ENCODE data around the gene ZNF787.
"Not testable (repeated sequence)": the region's sequence is repeated elsewhere in the genome, so short reads cannot be mapped to it uniquely, and the experiment has no call there.

The ZNF787 gene

DNA sequence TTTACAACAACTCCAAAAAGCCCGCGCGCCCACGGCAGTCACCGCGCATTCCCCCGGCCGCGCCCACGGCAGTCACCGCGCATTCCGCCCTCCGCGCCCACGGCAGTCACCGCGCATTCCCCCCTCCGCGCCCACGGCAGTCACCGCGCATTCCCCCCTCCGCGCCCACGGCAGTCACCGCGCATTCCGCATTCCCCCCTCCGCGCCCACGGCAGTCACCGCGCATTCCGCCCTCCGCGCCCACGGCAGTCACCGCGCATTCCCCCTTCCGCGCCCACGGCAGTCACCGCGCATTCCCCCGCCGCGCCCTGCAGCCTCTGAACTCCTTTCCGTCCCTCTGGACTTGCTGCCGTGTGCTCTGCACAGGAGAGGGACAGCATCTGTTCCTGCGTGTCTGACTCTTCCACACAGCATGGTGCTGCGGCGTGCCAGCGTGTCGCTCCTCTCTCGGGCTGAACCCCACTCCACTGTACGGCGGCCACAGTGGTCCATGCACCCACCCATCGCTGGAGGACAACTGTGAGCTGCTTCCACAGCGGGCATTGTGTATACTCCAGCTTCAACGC, 15.2 kb downstream of the ZNF787 start:
- not testable (repeated sequence) for DNase-seq (ENCODE audit: low read depth, low spot score)

GRCh38 chr19:56105090-56105701, 15.9 kb downstream of the ZNF787 start:
- DNase-seq (ENCODE audit: low read depth, low spot score): peak; percentile 90

DNA sequence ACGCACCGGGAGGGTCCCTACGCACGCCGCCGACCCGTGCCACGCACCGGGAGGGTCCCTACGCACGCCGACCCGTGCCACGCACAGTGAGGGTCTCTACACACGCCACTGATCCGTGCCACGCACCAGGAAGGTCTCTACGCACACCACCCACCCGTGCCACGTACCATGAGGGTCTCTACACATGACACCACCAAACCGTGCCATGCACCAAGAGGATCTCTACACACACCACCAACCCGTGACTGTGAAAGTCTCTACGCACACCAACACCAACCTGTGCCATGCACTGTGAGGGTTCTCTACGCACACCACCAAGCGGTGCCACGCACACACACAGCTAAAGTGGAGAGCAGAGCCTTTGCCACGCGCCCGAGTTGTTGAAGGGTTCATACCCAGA, 16.7 kb downstream of the ZNF787 start:
- DNase-seq (ENCODE audit: low read depth, low spot score): no peak

GRCh38 chr19:56103027-56103614, 18.0 kb downstream of the ZNF787 start:
- DNase-seq (ENCODE audit: low read depth, low spot score): no peak

DNA sequence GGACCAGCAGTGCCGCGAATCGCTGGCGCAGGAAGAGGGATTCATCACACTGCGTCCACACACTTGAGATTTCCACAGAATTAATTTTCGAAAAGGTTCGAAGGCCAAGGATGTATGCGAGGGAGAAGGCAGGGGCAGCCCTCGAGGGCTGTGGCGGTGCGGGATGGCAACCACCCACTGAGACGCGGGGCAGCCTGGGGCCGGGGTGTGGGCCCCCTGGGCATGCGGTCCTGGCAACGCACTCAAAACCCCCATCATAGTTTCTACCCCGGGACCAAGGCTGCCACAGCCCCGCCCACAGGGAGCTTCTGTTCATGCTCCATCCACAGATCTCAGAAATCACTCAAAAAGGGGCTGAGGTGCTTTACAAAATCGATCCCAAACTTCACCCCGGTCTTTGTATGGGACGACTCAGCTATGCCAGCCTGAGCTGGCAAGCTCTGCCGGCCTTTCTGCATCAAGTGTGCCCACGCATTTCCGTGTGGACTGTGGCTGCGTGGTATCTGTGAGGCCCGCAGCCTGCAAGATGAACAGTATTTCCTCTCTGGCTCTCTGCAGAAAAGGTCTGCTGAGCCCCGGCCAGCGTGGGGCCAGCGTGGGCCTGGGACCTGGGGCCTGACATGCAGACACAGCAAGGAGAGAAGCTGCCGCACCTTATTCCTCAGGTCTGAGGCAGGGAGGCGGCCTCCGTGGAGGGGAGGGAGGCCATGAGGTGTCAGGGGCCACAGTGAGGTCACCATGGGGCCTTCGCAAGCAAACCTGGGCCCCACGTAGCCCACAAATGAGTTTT, 19.2 kb downstream of the ZNF787 start:
- no peak for DNase-seq (ENCODE audit: low read depth, low spot score)

DNA sequence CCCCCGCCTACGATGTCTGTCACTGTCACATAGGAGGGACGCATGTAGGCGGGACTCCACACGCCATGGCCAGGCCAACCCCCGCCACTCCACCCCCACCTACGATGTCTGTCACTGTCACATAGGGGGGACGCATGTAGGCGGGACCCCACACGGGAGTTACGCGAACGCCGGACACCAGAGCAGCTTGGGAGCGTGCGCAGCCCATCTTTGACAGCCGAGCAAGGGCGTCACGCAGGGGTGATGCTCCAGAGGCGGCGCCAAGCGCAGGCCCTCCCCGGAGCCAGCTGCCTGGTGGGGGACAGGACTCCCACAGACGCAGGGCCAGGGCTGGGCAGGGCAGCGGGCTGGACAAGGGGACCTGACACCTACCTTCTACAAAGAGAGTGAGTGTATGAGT, 20.0 kb downstream of the ZNF787 start:
- DNase-seq (ENCODE audit: low read depth, low spot score): no peak

- DNase-seq (ENCODE audit: low read depth, low spot score): no peak
Measured at GRCh38 chr19:56099638-56100539, 21.2 kb downstream of the ZNF787 start.

DNA sequence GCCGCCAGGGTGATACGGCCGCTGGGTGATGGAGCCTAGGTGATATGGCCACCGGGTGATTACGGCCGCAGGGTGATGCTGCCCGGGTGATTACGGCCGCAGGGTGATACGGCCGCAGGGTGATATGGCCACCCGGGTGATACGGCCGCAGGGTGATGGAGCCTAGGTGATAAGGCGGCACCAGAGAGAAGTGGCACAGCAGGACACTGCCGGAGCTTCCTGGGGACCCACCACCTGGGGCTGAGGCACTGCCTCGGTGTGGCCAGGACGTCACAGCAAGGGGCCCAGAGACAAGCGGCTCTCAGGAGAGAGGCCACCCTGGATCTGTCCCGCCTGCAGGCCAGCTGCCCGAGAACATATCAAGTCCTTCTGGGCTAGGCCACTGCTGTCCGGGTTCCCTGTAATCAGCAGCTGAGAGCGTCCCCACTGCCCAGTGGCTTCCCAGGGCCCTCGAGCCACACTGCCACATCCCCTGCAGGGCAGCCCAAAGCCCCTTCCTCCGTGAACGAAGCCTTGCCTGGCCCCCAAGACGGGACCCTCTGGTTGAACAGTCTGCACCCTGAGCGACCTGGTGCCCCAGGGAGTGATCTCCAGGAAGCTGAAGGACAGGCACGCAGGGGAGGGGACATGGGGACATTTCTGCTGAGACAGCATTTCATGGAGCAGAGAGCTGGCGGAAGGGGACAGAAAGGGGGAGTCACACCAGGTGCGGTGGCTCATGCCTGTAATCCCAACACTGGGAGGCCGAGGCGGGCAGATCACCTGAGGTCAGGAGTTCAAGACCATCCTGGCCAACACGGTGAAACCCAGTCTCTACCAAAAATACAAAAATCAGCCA, 22.1 kb downstream of the ZNF787 start:
- no peak for DNase-seq (ENCODE audit: low read depth, low spot score)

GRCh38 chr19:56098237-56098636, 22.9 kb downstream of the ZNF787 start:
- DNase-seq (ENCODE audit: low read depth, low spot score): not testable (repeated sequence)

DNA sequence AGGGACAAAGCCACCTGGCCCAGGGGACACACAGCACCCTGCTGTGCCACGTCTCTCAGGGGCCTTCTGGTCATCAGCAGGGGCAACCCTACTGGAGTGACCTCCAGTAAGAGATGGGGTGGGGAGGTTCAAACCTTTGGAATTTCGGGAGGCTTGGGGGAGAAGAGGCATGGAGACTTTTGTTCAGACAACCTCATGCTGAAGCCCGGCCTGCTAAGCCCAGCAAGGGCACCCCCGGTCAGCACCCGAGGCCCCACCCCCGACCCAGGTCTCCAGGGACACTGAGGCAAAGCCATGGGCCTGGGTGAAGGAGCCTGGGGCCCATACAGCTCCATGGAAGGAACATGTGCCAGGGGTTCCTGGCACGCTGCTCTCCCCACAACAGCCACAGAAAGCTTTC, 23.3 kb downstream of the ZNF787 start:
- DNase-seq (ENCODE audit: low read depth, low spot score): no peak

GRCh38 chr19:56097306-56097705, 23.8 kb downstream of the ZNF787 start:
- DNase-seq (ENCODE audit: low read depth, low spot score): no peak

GRCh38 chr19:56096665-56097064, 24.4 kb downstream of the ZNF787 start:
- no peak for DNase-seq (ENCODE audit: low read depth, low spot score)

- no peak for DNase-seq (ENCODE audit: low read depth, low spot score)
Measured at GRCh38 chr19:56094449-56094848, 26.6 kb downstream of the ZNF787 start.

DNA sequence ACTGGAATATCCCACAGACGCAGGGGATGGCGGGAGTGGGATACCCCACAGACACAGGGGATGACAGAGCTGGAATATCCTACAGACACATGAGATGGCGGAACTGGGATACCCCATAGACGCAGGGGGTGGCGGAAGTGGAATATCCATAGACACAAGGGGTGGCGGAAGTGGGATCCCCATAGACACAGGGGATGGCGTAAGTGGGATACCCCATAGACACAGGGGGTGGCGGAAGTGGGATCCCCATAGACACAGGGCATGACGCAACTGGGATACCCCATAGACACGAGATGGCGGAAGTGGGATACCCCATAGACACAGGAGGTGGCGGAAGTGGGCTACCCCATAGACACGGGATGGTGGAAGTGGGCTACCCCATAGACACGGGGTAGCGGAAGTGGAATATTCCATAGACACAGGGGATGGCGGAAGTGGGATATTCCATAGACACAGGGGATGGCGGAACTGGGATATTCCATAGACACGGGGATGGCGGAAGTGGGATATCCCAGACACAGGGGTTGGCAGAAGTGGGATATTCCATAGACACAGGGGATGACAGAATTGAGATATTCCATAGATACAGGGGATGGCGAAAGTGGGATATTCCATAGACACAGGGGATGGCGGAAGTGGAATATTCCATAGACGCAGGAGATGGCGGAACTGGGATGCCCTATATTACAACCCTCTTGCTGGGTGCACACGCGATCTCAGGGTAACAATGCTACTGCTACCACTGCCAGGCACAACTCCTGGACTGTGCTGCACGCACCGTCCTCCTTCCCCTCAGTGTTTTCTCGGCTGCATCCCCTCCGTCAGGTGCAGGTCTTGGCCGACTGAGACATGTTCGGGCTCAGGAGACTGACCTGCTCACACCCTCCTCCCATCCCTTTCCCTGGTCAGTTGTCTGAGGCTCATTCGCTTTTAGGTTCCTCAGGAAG, 28.1 kb downstream of the ZNF787 start:
- no peak for DNase-seq (ENCODE audit: low read depth, low spot score)

- no peak for DNase-seq (ENCODE audit: low read depth, low spot score)
Measured at GRCh38 chr19:56091751-56092546, 29.1 kb downstream of the ZNF787 start.

- peak; percentile 69 for DNase-seq (ENCODE audit: low read depth, low spot score)
Measured at GRCh38 chr19:56091066-56091490, 30.0 kb downstream of the ZNF787 start.

GRCh38 chr19:56089344-56089743, 31.8 kb downstream of the ZNF787 start:
- no peak for DNase-seq (ENCODE audit: low read depth, low spot score)

- no peak for DNase-seq (ENCODE audit: low read depth, low spot score)
Measured at GRCh38 chr19:56088497-56089215, 32.4 kb downstream of the ZNF787 start.

Data from astrocyte of the hippocampus (primary cell).